ENCODE data around the gene FAM120B. TPM values are rescaled to one million over a fixed set of nuclear protein-coding genes. Genes with fewer than 3 reads are reported as not detected.

Gene FAM120B
- polyA plus RNA-seq, 1 donor from 2014 or later = 17.9 TPM

- Histone ChIP-seq H2AFZ (ENCODE audit: low read depth, low read length) (no peak overlapping the region), H3K27me3 (ENCODE audit: insufficient read depth, low read depth, low read length) (no peaks in the 10 kb centered on the region), H3K27ac (ENCODE audit: low read length) (no peak overlapping the region)
Observed at GRCh38 chr6:170266061-170266825, 40.3 kb upstream of the FAM120B start.

GRCh38 chr6:170267688-170268087, 38.9 kb upstream of the FAM120B start:
- Histone ChIP-seq H3F3A (ENCODE audit: insufficient read depth, low read length, poor library complexity, severe bottlenecking) (no peaks in the 10 kb centered on the region), H3K4me3 (ENCODE audit: low read length) (no peak overlapping the region), H3K79me2 (replicated peaks; ENCODE audit: insufficient read depth, low read length) (no peaks in the 10 kb centered on the region), H3K27ac (ENCODE audit: low read length) (no peak overlapping the region), H3K9ac (ENCODE audit: low read length) (no peak overlapping the region), H3K27me3 (ENCODE audit: insufficient read depth, low read depth, low read length) (no peaks in the 10 kb centered on the region), H3K4me2 (ENCODE audit: low read length) (no peak overlapping the region), H4K20me1 (ENCODE audit: insufficient read depth) (no peaks in the 10 kb centered on the region), H3K9me2 (ENCODE audit: insufficient read depth, low read length) (no peaks in the 10 kb centered on the region), H3K9me3 (ENCODE audit: low read length) (no peaks in the 10 kb centered on the region), H3K36me3 (ENCODE audit: insufficient read depth, low read length) (no peaks in the 10 kb centered on the region), H2AFZ (ENCODE audit: low read depth, low read length) (no peak overlapping the region)
- TF ChIP-seq SMC3 (conservative IDR thresholded peaks at IDR 0.05; ENCODE audit: poor library complexity) (no peak), POLR2AphosphoS5 (IDR thresholded peaks at IDR 0.05) (no peak), EZH2 (IDR thresholded peaks at IDR 0.05; ENCODE audit: borderline replicate concordance, insufficient read depth, low read length, poor library complexity, severe bottlenecking) (no peak), CTCF (IDR thresholded peaks at IDR 0.05; ENCODE audit: poor library complexity, severe bottlenecking) (no peak), REST (IDR thresholded peaks at IDR 0.05; ENCODE audit: borderline replicate concordance) (no peak)

More at GRCh38 chr6:170266061-170266825, 40.3 kb upstream of the FAM120B start:
- Histone ChIP-seq H3K4me2 (ENCODE audit: low read length) (no peak overlapping the region), H3K9ac (ENCODE audit: low read length) (no peak overlapping the region), H3K79me2 (replicated peaks; ENCODE audit: insufficient read depth, low read length) (no peaks in the 10 kb centered on the region), H4K20me1 (ENCODE audit: insufficient read depth) (no peaks in the 10 kb centered on the region), H3K36me3 (ENCODE audit: insufficient read depth, low read length) (no peaks in the 10 kb centered on the region), H3K9me3 (ENCODE audit: low read length) (no peaks in the 10 kb centered on the region), H3F3A (ENCODE audit: insufficient read depth, low read length, poor library complexity, severe bottlenecking) (no peaks in the 10 kb centered on the region), H3K9me2 (ENCODE audit: insufficient read depth, low read length) (no peaks in the 10 kb centered on the region), H3K4me3 (ENCODE audit: low read length) (no peak overlapping the region)
- no peak for TF ChIP-seq REST (IDR thresholded peaks at IDR 0.05; ENCODE audit: borderline replicate concordance)
- no peak for TF ChIP-seq EP300 (conservative IDR thresholded peaks at IDR 0.05; ENCODE audit: poor library complexity, severe bottlenecking)
- TF ChIP-seq TAF1 (IDR thresholded peaks at IDR 0.05; ENCODE audit: low read depth) = no peak
- TF ChIP-seq CTCF (IDR thresholded peaks at IDR 0.05; ENCODE audit: poor library complexity, severe bottlenecking) = no peak
- TF ChIP-seq SMC3 (conservative IDR thresholded peaks at IDR 0.05; ENCODE audit: poor library complexity) = no peak
- TF ChIP-seq RAD21 (conservative IDR thresholded peaks at IDR 0.05) = no peak
- no peak for TF ChIP-seq MXI1 (conservative IDR thresholded peaks at IDR 0.05; ENCODE audit: poor library complexity, severe bottlenecking)
- no peak for TF ChIP-seq EZH2 (IDR thresholded peaks at IDR 0.05; ENCODE audit: borderline replicate concordance, insufficient read depth, low read length, poor library complexity, severe bottlenecking)
- no peak for TF ChIP-seq POLR2AphosphoS5 (IDR thresholded peaks at IDR 0.05)
